HG02571 (cell line): ENCODE results near the gene TP53RK.

Source experiments
- ATAC-seq: cut with Tn5 transposase; IDR thresholded peaks from one replicate; pipeline ENCODE4 v1.9.1; 2021; ENCODE audit warnings: mild to moderate bottlenecking, moderate library complexity; ENCODE audit not compliant: unreplicated experiment

Gene TP53RK

GRCh38 chr20:46666306-46666705, 22.9 kb downstream of the TP53RK start:
- no peak for ATAC-seq

GRCh38 chr20:46665602-46666001, 23.6 kb downstream of the TP53RK start:
- no peak for ATAC-seq

- no peak for ATAC-seq
These were observed 25.7 kb downstream of the TP53RK start for GRCh38 chr20:46663531-46663930.

- ATAC-seq = no peak
These were observed 27.6 kb downstream of the TP53RK start for GRCh38 chr20:46661659-46662058.

- no peak for ATAC-seq
These were observed 28.8 kb downstream of the TP53RK start for GRCh38 chr20:46660487-46660886.

- no peak for ATAC-seq
These were observed 31.6 kb downstream of the TP53RK start for GRCh38 chr20:46657618-46658017.

GRCh38 chr20:46657137-46657536, 32.1 kb downstream of the TP53RK start:
- no peak for ATAC-seq

- no peak for ATAC-seq
These were observed 36.5 kb downstream of the TP53RK start for GRCh38 chr20:46652699-46653098.

GRCh38 chr20:46651091-46651962, 37.9 kb downstream of the TP53RK start, which contains the start of gene SLC13A3:
Gene SLC13A3, minus strand, starts transcription at chr20:46651459. Its CDS starts 38 bp downstream, at chr20:46651421.
- ATAC-seq = no peak

GRCh38 chr20:46650575-46651090, 38.6 kb downstream of the TP53RK start:
- ATAC-seq = no peak

GRCh38 chr20:46649965-46650542, 39.2 kb downstream of the TP53RK start:
- no peak for ATAC-seq

GRCh38 chr20:46649650-46649949, 39.6 kb downstream of the TP53RK start:
- ATAC-seq = no peak

GRCh38 chr20:46648903-46649649, 40.2 kb downstream of the TP53RK start:
- ATAC-seq = no peak

- no peak for ATAC-seq
These were observed 41.8 kb downstream of the TP53RK start for GRCh38 chr20:46647469-46647868.

- ATAC-seq = no peak
These were observed 42.4 kb downstream of the TP53RK start for GRCh38 chr20:46646659-46647380.

- ATAC-seq = no peak
These were observed 43.1 kb downstream of the TP53RK start for GRCh38 chr20:46646122-46646521.

GRCh38 chr20:46644733-46645132, 44.5 kb downstream of the TP53RK start:
- no peak for ATAC-seq

- ATAC-seq = no peak
These were observed 45.1 kb downstream of the TP53RK start for GRCh38 chr20:46644160-46644559.

- no peak for ATAC-seq
These were observed 46.3 kb downstream of the TP53RK start for GRCh38 chr20:46642969-46643343.

GRCh38 chr20:46642265-46642968, 46.8 kb downstream of the TP53RK start:
- no peak for ATAC-seq
